ENCODE data around the gene CYP1A1.

DNA sequence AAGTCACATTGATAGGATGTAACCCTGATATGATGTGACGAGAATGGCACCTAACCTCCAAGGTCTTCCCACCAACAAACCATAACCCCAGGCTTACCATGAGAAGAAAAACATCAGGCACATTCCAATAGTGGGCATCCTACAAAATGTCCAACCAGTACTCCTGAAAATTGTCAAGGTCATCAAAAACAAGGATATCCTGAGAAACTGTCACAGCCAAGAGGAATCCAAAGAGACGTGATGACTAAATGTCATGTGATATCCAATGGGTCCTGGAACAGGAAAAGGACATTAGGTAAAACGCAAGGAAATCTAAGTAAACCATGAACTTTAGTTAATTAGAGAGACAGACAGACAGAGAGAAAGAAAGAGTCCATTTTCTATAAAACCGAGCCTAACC lies 21.1 kb upstream of the CYP1A1 start:
- TF ChIP-seq, protein P1, sequence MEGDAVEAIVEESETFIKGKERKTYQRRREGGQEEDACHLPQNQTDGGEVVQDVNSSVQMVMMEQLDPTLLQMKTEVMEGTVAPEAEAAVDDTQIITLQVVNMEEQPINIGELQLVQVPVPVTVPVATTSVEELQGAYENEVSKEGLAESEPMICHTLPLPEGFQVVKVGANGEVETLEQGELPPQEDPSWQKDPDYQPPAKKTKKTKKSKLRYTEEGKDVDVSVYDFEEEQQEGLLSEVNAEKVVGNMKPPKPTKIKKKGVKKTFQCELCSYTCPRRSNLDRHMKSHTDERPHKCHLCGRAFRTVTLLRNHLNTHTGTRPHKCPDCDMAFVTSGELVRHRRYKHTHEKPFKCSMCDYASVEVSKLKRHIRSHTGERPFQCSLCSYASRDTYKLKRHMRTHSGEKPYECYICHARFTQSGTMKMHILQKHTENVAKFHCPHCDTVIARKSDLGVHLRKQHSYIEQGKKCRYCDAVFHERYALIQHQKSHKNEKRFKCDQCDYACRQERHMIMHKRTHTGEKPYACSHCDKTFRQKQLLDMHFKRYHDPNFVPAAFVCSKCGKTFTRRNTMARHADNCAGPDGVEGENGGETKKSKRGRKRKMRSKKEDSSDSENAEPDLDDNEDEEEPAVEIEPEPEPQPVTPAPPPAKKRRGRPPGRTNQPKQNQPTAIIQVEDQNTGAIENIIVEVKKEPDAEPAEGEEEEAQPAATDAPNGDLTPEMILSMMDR (IDR thresholded peaks at IDR 0.05; ENCODE audit: low read length), result no peak
- TF ChIP-seq EZH2 (IDR thresholded peaks at IDR 0.05; ENCODE audit: borderline replicate concordance, low read length), result no peak

All from OCI-LY1 (cell line).